SIG-M5 (cell line): ENCODE data around the gene SNAP29.
A peak's percentile ranks its signal among the peaks of the same experiment; 100 is the strongest.
"Not testable (repeated sequence)": the region's sequence is repeated elsewhere in the genome, so short reads cannot be mapped to it uniquely, and the experiment has no call there.

Experiments used
- DNase-seq: peaks from one replicate; lab custom pipeline; 2025; lab: John Stamatoyannopoulos, UW

The SNAP29 gene

GRCh38 chr22:20901093-20902033 lies 42.6 kb downstream of the SNAP29 start:
- DNase-seq: not testable (repeated sequence)

DNA sequence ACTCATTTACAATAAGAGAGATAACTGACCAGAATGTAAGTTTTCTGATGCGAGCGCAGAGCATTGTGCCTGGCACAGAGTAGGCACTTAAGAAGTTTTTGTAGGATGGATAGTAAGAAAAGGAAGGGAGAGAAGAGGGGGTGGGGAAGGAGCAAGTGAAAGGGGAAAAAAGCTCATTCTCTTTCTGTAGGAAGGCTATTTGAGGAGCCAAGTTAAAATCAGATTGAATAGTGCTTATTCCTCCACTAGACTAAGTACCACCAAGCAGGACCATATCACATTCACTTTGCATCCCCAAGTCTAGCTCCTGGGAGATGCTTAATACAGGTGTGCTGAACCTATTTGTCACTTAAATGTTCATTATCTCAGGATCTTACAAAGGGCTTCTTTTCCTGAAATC lies 44.3 kb downstream of the SNAP29 start:
- DNase-seq: no peak

GRCh38 chr22:20904008-20904979 lies 45.5 kb downstream of the SNAP29 start:
- DNase-seq: peak; percentile 72

GRCh38 chr22:20904980-20905355 lies 46.2 kb downstream of the SNAP29 start:
- DNase-seq: no peak

- DNase-seq: no peak
Observed at GRCh38 chr22:20905415-20906386, 46.9 kb downstream of the SNAP29 start.

DNA sequence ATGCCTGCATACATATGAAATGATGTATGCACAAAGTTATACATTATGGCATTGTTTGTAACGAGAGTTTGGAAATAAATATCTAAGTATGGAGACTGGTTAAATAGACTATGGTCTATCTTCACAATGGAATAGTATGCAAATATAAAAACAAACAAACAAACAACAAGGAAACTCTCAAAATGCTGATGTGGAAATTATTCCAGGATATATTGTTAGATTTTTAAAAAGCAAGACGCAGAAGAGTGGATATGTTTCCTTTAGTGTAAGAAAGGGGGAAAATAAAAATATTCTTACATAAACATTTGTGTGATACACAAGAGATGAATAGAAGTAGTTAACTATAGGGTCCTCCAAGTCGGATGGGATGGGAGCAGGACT lies 47.6 kb downstream of the SNAP29 start:
- no peak for DNase-seq

DNA sequence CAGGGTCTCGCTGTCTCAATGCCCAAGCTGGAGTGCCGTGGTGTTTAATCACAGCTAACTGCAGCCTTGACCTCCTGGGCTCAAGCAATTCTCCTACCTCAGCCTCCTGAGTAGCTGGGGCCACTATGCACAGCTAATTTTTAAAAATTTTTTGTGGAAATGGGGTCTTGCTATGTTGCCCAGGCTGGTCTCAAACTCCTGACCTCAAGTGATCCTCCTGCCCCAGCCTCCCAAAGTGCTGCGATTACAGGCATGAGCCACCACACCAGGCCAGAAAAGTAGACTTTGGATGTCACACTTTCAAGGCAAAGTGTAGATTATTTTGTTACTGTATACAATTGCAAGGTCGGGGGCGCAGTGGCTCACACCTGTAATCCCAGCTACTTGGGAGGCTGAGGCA lies 49.9 kb downstream of the SNAP29 start:
- not testable (repeated sequence) for DNase-seq

DNA sequence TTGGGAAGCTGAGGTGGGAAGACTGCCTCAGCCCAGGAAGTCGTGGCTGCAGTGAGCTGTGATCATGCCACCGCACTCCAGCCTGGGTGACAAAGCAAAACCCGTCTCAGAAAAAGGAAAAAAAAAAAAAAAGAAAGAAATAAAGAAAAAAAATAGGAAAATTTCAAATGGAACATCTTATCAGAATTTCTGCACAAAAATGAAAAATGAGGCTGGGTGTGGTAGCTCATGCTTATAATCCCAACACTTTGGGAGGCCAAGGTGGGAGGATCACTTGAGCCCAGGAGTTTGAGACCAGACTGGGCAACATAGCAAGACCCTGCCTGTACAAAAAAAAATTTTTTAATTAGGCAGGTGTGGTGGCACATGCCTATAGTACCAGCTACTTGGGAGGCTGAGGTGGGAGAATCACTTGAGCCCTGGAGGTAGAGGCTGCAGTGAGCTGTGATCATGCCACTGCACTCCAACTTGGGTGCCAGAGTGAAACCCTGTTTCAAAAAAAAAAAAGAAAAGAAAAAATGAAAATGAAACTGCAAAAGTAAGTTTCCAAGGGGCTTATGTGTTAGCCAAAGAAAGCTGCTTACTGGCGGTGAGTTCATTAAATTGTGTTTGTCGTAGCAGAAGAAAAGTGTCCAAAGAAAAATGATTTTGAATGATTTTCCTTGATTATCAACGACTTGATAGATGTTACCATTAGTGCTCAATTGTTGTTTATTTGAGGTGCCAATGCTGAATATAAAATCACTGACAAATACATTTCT lies 50.9 kb downstream of the SNAP29 start:
- no peak for DNase-seq

DNA sequence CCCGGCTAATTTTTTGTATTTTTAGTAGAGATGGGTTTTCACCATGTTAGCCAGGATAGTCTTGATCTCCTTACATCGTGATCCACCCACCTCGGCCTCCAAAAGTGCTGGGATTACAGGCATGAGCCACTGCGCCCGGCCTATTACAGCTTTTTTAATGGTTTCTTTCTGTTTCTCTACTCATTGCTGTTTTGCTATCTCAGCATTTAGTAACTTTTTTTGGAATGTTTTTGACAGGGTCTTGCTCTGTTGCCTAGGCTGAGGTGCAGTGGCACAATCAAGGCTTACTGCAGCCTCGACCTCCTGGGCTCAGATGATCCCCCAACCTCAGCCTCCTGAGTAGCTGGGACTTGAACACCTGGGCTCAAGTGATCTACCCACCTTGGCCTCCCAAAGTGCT lies 53.7 kb downstream of the SNAP29 start:
- DNase-seq: no peak

DNA sequence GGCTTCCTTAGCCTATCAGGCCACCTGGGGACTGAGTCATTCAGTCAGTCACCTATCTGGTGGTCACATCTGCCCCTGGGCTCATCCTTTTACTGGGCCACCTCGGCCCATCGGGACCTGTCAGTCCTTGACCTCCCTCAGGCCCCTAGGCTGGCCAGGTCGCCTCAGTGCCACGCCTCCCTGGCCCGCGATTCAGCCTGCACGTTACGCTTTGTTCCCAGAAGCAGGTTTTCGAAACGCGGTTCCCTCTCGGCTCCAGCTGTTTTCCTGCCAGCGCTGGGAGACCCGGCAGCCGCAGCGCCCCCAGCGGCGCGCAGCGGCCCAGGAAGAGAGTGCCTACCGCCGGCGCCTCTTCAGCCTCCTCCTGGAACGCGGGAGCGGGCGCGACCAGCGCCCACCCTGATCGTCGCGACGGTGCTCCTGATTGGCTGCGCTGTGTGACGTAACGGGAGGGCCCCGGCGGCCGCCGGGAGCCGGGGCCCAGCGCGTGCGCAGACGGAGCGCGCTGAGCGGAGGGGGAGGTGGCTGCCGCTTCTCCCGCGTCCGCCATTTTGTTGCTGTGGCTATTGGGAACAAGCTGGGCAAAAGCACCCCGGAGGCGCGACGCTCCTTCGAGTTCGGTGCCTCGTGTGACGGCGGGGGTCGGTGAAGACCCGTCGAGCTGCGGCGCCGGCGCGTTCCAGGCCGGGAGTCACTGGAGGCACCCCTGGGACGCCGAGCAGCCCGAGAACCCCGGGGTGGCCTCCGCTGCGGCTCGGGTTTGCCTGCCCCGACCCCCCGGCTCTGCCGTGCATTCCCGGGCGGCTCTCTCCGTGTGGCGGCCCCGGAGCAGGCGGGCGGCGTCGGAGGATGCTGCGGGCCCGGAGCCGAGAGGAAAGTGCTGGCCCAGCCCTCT lies 58.4 kb downstream of the SNAP29 start, which contains the start of gene CRKL:
Gene CRKL, plus strand, starts transcription at position 492 of the 895 bp plus-strand sequence. CDS start 528 bp downstream, outside the sequence.
- peak; percentile 67 for DNase-seq

GRCh38 chr22:20918663-20919218 lies 59.9 kb downstream of the SNAP29 start:
- DNase-seq: no peak

DNA sequence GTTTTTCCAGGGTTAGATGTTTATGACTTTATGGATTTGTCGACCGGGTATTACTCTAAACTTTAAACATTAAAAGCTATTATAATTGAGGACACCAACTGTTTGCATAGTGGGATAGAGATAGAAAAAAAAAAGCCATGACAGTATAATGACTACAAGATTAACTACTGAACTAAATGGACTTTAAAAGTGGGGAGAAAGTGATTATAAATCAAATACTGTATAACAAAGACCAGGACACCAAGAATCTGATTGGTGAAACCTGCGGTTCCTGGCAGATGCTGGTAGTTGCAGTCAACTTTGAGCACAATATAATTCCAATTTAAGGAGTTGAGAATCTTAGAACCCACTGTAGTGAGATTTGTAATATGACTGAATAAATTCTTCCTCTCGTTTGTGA lies 60.9 kb downstream of the SNAP29 start:
- no peak for DNase-seq

- no peak for DNase-seq
Observed at GRCh38 chr22:20920881-20921203, 62.0 kb downstream of the SNAP29 start.

GRCh38 chr22:20922141-20922751 lies 63.4 kb downstream of the SNAP29 start:
- no peak for DNase-seq

DNA sequence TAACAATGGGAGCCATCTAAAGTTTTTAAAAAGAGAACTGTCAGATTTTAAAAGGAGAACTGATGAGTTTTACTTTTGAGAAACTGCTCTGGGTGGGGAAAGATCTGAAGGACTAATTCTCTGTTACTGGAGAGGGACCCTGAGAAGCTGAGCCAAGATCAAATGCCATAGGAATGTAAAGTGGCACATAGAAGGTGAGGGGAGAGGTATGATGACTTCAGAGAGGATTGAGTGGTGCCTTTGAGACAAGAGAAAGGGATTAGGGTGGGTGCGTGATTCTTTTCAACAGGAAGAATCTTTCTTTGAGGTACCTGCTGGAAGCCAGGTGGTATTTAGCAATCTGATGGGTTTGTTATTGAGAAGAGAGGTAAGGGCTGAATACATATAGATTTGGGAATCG lies 67.4 kb downstream of the SNAP29 start:
- no peak for DNase-seq

DNA sequence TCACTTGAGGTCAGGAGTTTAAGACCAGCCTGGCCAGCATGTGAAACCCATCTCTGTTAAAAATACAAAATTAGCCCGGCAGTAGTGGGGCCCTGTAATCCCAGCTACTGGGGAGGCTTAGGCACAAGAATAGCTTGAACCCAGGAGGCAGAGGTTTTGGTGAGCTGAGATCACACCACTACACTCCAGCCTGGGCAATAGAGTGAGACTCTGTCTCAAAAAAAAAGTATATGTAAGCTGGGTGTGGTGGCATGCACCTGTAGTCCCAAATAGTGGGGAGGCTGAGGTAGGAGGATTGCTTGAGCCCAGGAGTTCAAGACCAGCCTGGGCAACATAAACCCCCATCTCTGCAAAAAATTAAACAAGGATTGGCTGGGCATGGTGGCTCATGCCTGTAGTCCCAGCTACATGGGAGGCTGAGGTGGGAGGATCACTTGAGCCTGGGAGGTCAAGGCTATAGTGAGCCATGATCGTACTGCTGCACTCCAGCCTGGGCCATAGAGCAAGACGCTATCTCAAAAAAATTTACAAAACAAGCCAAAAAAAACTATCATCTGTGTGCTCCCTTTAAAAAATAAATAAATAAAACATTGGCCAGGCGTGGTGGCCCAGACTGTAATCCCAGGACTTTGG lies 69.2 kb downstream of the SNAP29 start:
- DNase-seq: no peak

DNA sequence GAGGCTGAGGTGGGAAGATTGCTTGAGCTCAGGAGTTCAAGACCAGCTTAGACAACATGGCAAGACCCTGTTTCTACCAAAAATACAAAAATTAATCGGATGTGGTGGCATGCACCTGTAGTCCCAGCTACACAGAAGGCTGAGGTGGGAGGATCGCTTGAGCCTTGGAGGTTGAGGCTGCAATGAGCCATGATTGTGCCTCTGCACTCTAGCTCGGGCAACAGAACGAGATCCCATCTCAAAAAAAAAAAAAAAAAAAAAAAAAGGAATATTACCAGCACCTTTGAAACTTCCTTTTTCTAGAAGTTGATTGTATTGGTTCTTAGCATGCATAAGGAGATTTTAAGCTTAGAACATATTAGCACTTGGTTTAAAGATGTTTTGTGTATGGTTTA lies 69.8 kb downstream of the SNAP29 start:
- DNase-seq: no peak

- no peak for DNase-seq
Observed at GRCh38 chr22:20930004-20930403, 71.2 kb downstream of the SNAP29 start.
